HepG2 (cell line): Measurements from ENCODE around the gene CXCR2. TPM values are rescaled to one million over a fixed set of nuclear protein-coding genes. Genes with fewer than 3 reads are reported as not detected.
A peak's percentile ranks its signal among the peaks of the same experiment; 100 is the strongest.

ENCODE experiments used
- ATF7-NPFF ChIP-seq: sonication (generic); formaldehyde crosslinking; IDR thresholded peaks from 2 replicates; pipeline ENCODE4 v1.8.1; 2023; ENCODE audit warnings: mild to moderate bottlenecking, low read depth, missing genetic modification reagents, moderate library complexity
- CEBPG ChIP-seq: IDR thresholded peaks from 2 replicates; pipeline ENCODE4 v1.6.1; 2016
- ELF3 ChIP-seq: IDR thresholded peaks from 2 replicates; pipeline ENCODE4 v1.6.1; 2016; ENCODE audit warnings: missing genetic modification reagents, missing compliant biosample characterization
- EZH2 ChIP-seq: conservative IDR thresholded peaks from 2 replicates; pipeline ENCODE4 v1.6.1; 2012; ENCODE audit warnings: mild to moderate bottlenecking, low read depth, low read length, moderate library complexity
- HOXA5 ChIP-seq: sonication (generic); formaldehyde crosslinking; IDR thresholded peaks from 2 replicates; pipeline ENCODE4 v1.4.0; 2020; ENCODE audit warnings: missing genetic modification reagents
- MEF2D ChIP-seq: sonication (generic); formaldehyde crosslinking; IDR thresholded peaks from 2 replicates; pipeline ENCODE4 v1.5.1; 2020; ENCODE audit warnings: mild to moderate bottlenecking, missing genetic modification reagents
- NCOA5 ChIP-seq: sonication (generic); formaldehyde crosslinking; IDR thresholded peaks from 2 replicates; pipeline ENCODE4 v1.4.0; 2020; ENCODE audit warnings: missing genetic modification reagents
- PLRG1 ChIP-seq: fragments of 450-650 bp; conservative IDR thresholded peaks from 2 replicates; pipeline ENCODE4 v1.6.1; 2016
- RAD21 ChIP-seq: fragments of 450-650 bp; formaldehyde crosslinking; IDR thresholded peaks from 2 replicates; pipeline ENCODE4 v1.5.0; 2020; ENCODE audit warnings: mild to moderate bottlenecking
- SOX6 ChIP-seq, 2 experiments: fragments of 450-650 bp in 1 of 2; sonication (generic) in 1 of 2; formaldehyde crosslinking in 1 of 2; IDR thresholded peaks; 2 replicates each; pipeline versions ENCODE4 v1.4.0 to v1.6.1; 2017 to 2020; ENCODE audit warnings: antibody characterized with exemption in 1 of 2, mild to moderate bottlenecking in 1 of 2, missing genetic modification reagents in 1 of 2
- U2AF1 ChIP-seq: fragments of 200-400 bp; formaldehyde crosslinking; optimal IDR thresholded peaks from 2 replicates; pipeline ENCODE3; 2017; ENCODE audit warnings: mild to moderate bottlenecking, low read depth, low read length
- ZNF33B ChIP-seq: sonication (generic); formaldehyde crosslinking; IDR thresholded peaks from 2 replicates; pipeline ENCODE4 v1.5.1; 2020; ENCODE audit warnings: mild to moderate bottlenecking, missing genetic modification reagents
- ZNF432 ChIP-seq: sonication (generic); formaldehyde crosslinking; IDR thresholded peaks from 2 replicates; pipeline ENCODE4 v1.5.0; 2020; ENCODE audit warnings: missing genetic modification reagents, mild to moderate bottlenecking, borderline replicate concordance
- ZNF775 ChIP-seq: sonication (generic); formaldehyde crosslinking; IDR thresholded peaks from 2 replicates; pipeline ENCODE4 v1.4.0; 2020; ENCODE audit warnings: missing genetic modification reagents, mild to moderate bottlenecking, moderate library complexity, borderline replicate concordance
- ZNF850 ChIP-seq: sonication (generic); formaldehyde crosslinking; conservative IDR thresholded peaks from 2 replicates; pipeline ENCODE4 v1.9.0; 2021; ENCODE audit warnings: mild to moderate bottlenecking, missing genetic modification reagents
- polyA plus RNA-seq, 8 experiments: library from polyadenylated mRNA; depleted of rRNA in 3 of 8; stranded (reverse) in 7 of 8; unstranded in 1 of 8; fragments of >200 nt; fragmentation: Illumina TruSeq in 4 of 8; extraction: Trizol in 4 of 8; gene quantifications; 2 replicates each; pipeline versions ENCODE4 v1.2.1 to v1.2.3, GENCODE V29; 2011 to 2016; ENCODE audit warnings: low read depth in 4 of 8, missing spikeins in 1 of 8, mixed read lengths in 1 of 8; ENCODE audit not compliant: insufficient read depth in 1 of 8
- total RNA-seq, 5 experiments: library from RNA; depleted of rRNA; stranded (reverse); fragments of >200 nt; fragmentation: Illumina TruSeq; extraction: Trizol; gene quantifications; 2 replicates each; pipeline ENCODE4 v1.2.3, GENCODE V29; 2016; ENCODE audit warnings: low read depth in 1 of 5
- TF ChIP-seq, protein P1 (sequence below): sonication (generic); formaldehyde crosslinking; IDR thresholded peaks from 2 replicates; pipeline ENCODE4 v1.4.0; 2020; ENCODE audit warnings: missing genetic modification reagents
- TF ChIP-seq, protein P2 (sequence below): sonication (generic); formaldehyde crosslinking; IDR thresholded peaks from 2 replicates; pipeline ENCODE4 v1.5.1; 2020; ENCODE audit warnings: mild to moderate bottlenecking, moderate library complexity, missing genetic modification reagents
- TF ChIP-seq, protein P3 (sequence below): IDR thresholded peaks from 2 replicates; pipeline ENCODE4 v1.4.0; 2020; ENCODE audit warnings: mild to moderate bottlenecking, missing genetic modification reagents
- TF ChIP-seq, protein P4 (sequence below): sonication (generic); formaldehyde crosslinking; conservative IDR thresholded peaks from 2 replicates; pipeline ENCODE4 v1.4.0; 2020; ENCODE audit warnings: missing genetic modification reagents
- TF ChIP-seq, protein P5 (sequence below): sonication (generic); formaldehyde crosslinking; IDR thresholded peaks from 2 replicates; pipeline ENCODE4 v1.8.1; 2023; ENCODE audit warnings: mild to moderate bottlenecking, missing genetic modification reagents

CXCR2 gene
- total and polyA plus RNA-seq, 2 of the 13 experiments (the other 11 are each of a cell fraction or from before 2014, with no cell fraction given): not detected

DNA sequence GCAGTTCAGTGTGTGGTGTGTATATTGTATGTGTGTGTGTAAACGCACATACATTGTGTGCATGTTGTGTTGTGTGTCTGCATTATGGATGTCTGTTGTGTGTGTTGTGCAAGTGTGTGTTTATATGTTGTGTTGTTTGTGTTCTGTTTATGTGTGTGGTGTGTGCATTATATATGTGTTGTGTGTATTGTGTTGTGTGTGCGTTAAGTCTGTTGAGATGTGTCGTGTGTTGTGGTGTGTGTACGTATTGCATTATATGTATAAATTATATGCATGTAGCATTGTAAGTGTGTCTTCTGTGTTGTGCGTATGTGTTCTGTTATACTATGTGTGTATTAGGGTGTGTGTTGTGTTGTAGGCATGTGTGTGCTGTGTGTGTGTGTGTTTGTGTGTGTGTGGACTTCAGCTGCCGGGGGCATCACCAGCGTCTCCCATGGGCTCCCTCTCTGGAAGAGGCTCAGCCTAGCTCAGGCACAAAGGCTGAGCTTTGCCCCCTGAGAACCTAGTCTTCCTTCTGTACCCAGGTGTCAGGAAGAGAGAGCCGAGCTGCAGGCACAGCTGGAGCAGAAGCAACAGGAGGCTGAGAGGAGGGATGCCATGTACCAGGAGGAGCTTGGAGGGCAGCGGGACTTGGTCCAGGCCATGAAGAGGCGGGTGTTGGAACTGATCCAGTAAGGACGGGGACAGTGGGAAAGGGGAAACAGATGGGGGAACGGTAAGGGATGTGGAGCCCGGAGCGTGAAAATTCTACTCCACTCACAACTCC, 43.1 kb upstream of the CXCR2 start (continued):
- TF ChIP-seq, protein P1, sequence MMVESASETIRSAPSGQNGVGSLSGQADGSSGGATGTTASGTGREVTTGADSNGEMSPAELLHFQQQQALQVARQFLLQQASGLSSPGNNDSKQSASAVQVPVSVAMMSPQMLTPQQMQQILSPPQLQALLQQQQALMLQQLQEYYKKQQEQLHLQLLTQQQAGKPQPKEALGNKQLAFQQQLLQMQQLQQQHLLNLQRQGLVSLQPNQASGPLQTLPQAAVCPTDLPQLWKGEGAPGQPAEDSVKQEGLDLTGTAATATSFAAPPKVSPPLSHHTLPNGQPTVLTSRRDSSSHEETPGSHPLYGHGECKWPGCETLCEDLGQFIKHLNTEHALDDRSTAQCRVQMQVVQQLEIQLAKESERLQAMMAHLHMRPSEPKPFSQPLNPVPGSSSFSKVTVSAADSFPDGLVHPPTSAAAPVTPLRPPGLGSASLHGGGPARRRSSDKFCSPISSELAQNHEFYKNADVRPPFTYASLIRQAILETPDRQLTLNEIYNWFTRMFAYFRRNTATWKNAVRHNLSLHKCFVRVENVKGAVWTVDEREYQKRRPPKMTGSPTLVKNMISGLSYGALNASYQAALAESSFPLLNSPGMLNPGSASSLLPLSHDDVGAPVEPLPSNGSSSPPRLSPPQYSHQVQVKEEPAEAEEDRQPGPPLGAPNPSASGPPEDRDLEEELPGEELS (CRISPR knock-in tag): no peak
- no peak for TF ChIP-seq NCOA5
- no peak for TF ChIP-seq ZNF775 (CRISPR knock-in tag)
- TF ChIP-seq MEF2D (CRISPR knock-in tag): peak; percentile 34; the same call in 1 of the 2 replicates
- no peak for TF ChIP-seq EZH2
- TF ChIP-seq, protein P2, sequence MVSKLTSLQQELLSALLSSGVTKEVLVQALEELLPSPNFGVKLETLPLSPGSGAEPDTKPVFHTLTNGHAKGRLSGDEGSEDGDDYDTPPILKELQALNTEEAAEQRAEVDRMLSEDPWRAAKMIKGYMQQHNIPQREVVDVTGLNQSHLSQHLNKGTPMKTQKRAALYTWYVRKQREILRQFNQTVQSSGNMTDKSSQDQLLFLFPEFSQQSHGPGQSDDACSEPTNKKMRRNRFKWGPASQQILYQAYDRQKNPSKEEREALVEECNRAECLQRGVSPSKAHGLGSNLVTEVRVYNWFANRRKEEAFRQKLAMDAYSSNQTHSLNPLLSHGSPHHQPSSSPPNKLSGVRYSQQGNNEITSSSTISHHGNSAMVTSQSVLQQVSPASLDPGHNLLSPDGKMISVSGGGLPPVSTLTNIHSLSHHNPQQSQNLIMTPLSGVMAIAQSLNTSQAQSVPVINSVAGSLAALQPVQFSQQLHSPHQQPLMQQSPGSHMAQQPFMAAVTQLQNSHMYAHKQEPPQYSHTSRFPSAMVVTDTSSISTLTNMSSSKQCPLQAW (CRISPR knock-in tag): no peak
- TF ChIP-seq, protein P3, sequence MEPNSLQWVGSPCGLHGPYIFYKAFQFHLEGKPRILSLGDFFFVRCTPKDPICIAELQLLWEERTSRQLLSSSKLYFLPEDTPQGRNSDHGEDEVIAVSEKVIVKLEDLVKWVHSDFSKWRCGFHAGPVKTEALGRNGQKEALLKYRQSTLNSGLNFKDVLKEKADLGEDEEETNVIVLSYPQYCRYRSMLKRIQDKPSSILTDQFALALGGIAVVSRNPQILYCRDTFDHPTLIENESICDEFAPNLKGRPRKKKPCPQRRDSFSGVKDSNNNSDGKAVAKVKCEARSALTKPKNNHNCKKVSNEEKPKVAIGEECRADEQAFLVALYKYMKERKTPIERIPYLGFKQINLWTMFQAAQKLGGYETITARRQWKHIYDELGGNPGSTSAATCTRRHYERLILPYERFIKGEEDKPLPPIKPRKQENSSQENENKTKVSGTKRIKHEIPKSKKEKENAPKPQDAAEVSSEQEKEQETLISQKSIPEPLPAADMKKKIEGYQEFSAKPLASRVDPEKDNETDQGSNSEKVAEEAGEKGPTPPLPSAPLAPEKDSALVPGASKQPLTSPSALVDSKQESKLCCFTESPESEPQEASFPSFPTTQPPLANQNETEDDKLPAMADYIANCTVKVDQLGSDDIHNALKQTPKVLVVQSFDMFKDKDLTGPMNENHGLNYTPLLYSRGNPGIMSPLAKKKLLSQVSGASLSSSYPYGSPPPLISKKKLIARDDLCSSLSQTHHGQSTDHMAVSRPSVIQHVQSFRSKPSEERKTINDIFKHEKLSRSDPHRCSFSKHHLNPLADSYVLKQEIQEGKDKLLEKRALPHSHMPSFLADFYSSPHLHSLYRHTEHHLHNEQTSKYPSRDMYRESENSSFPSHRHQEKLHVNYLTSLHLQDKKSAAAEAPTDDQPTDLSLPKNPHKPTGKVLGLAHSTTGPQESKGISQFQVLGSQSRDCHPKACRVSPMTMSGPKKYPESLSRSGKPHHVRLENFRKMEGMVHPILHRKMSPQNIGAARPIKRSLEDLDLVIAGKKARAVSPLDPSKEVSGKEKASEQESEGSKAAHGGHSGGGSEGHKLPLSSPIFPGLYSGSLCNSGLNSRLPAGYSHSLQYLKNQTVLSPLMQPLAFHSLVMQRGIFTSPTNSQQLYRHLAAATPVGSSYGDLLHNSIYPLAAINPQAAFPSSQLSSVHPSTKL: no peak
- no peak for TF ChIP-seq RAD21 (CRISPR knock-in tag)
- TF ChIP-seq ZNF33B (CRISPR knock-in tag): no peak
- TF ChIP-seq, protein P4, sequence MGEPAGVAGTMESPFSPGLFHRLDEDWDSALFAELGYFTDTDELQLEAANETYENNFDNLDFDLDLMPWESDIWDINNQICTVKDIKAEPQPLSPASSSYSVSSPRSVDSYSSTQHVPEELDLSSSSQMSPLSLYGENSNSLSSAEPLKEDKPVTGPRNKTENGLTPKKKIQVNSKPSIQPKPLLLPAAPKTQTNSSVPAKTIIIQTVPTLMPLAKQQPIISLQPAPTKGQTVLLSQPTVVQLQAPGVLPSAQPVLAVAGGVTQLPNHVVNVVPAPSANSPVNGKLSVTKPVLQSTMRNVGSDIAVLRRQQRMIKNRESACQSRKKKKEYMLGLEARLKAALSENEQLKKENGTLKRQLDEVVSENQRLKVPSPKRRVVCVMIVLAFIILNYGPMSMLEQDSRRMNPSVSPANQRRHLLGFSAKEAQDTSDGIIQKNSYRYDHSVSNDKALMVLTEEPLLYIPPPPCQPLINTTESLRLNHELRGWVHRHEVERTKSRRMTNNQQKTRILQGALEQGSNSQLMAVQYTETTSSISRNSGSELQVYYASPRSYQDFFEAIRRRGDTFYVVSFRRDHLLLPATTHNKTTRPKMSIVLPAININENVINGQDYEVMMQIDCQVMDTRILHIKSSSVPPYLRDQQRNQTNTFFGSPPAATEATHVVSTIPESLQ (CRISPR knock-in tag): no peak
- TF ChIP-seq U2AF1: no peak
- TF ChIP-seq PLRG1: peak; percentile 74; the same call in 1 of the 2 replicates
- TF ChIP-seq ZNF432 (CRISPR knock-in tag): no peak
- TF ChIP-seq, protein P5, sequence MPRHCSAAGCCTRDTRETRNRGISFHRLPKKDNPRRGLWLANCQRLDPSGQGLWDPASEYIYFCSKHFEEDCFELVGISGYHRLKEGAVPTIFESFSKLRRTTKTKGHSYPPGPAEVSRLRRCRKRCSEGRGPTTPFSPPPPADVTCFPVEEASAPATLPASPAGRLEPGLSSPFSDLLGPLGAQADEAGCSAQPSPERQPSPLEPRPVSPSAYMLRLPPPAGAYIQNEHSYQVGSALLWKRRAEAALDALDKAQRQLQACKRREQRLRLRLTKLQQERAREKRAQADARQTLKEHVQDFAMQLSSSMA (CRISPR knock-in tag): no peak
- TF ChIP-seq CEBPG (CRISPR knock-in tag): no peak
- TF ChIP-seq ELF3 (CRISPR knock-in tag): no peak
- TF ChIP-seq HOXA5 (CRISPR knock-in tag): no peak
- peak; percentile 78; the same call in 1 of the 2 replicates for TF ChIP-seq SOX6 (IDR thresholded peaks at IDR 0.05)
- TF ChIP-seq SOX6 (CRISPR knock-in tag; IDR thresholded peaks at IDR 0.05): no peak
- TF ChIP-seq ATF7-NPFF (CRISPR knock-in tag): no peak
- no peak for TF ChIP-seq ZNF850 (CRISPR knock-in tag)
